Measurements from ENCODE around the gene DBT. TPM values are rescaled to one million over a fixed set of nuclear protein-coding genes. Genes with fewer than 3 reads are reported as not detected.

The DBT gene
- total and polyA plus RNA-seq, 10 of the 15 experiments (the other 5 are each of a cell fraction or from before 2014, with no cell fraction given): 2.1 to 15.9 (median 6.9) TPM

DNA sequence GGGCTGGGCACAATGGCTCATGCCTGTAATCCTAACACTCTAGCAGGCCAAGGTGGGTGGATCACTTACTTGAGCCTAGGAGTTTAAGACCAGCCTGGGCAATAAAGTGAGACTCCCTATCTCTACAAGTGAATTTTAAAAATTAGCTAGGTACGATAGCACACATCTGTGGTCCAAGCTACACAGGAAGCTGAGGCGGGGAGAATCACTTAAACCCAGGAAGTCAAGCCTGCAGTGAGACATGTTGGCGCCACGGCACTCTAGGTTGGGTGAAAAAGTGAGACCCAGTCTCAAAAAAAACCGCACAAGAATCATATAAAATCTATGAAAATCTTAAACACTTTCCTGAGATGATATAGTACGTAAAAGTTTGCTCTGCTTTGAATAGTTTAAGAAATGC is 30.2 kb downstream of the DBT start:
- intact Hi-C loops (cut with micrococcal nuclease; ENCODE audit: unreplicated experiment) (no loop called here), in situ Hi-C loops (cut with MboI) (no loop called here)
- no peak overlapping the region for H3K4me3 ChIP-seq
- SMC1A ChIA-PET (ENCODE audit: uncharacterized antibody, unreplicated experiment): no interaction called here
- no peaks in the 10 kb centered on the region for H3K79me2 ChIP-seq (ENCODE audit: control insufficient read depth, insufficient read depth, low read length)
- no peaks in the 10 kb centered on the region for H3K9me3 ChIP-seq (replicated peaks; ENCODE audit: control insufficient read depth, insufficient read depth, low read length)
- DNase-seq (ENCODE audit: low read depth, low spot score) (no peak), ATAC-seq (no peak), FAIRE-seq (no peak)
- H2AFZ ChIP-seq (ENCODE audit: control insufficient read depth, low read depth, low read length): no peak overlapping the region
- H3K4me2 ChIP-seq (ENCODE audit: control insufficient read depth, insufficient read depth): no peak overlapping the region
- POLR2A ChIA-PET: no interaction called here
- CTCF ChIA-PET: no interaction called here
- no peak for TF ChIP-seq NFIC (IDR thresholded peaks at IDR 0.05; ENCODE audit: low read depth, low read length)
- TF ChIP-seq EP300 (IDR thresholded peaks at IDR 0.05; ENCODE audit: borderline replicate concordance in 1 of 2, control insufficient read depth in 1 of 2, low read depth in 2 of 2, low read length in 2 of 2): no peak
- no peaks in the 10 kb centered on the region; a peak in 1 of 4 replicates for H3K36me3 ChIP-seq (ENCODE audit: control insufficient read depth in 2 of 2, insufficient read depth in 2 of 2, low read length in 1 of 2)
- H3K9ac ChIP-seq (ENCODE audit: control insufficient read depth, insufficient read depth, low read length): no peak overlapping the region
- H3K27me3 ChIP-seq (replicated peaks in 1 of 2; ENCODE audit: control insufficient read depth in 2 of 2, insufficient read depth in 2 of 2, low read length in 1 of 2): no peaks in the 10 kb centered on the region
- RAD21 ChIA-PET (ENCODE audit: unreplicated experiment): no interaction called here
- no peaks in the 10 kb centered on the region for H3K4me1 ChIP-seq (ENCODE audit: control insufficient read depth, insufficient read depth, low read length)
- BruUV-seq (replicated peaks): no TSS peak
- WGBS (ENCODE audit: insufficient coverage, insufficient replicate concordance, low lambda C conversion rate, missing lambda C conversion rate): 79% methylated on average over 6 of the region's 6 CpGs
- H3K27ac ChIP-seq (ENCODE audit: control insufficient read depth, insufficient read depth): no peak overlapping the region
- no peaks in the 10 kb centered on the region for H4K20me1 ChIP-seq (ENCODE audit: control insufficient read depth, insufficient read depth)

DNA sequence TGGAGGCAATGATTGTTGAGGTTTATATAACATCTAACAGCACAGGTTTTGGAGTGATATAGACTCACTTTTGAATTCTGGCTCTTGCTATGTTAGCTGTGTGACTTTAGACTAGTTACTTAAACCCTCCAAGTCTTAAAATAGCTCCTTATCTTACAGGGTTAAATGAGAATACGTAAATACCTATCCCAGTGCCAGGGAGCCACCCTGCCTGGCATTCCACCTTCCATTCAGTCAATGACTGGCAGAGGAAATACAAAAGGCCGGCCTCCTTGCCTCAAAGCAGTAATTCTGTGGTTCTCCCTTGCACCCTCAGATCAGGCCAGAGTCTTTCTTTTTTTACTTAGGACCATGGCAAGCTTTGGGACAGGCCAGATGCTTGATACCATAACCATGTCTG is 31.8 kb downstream of the DBT start:
- intact Hi-C loops (cut with micrococcal nuclease; ENCODE audit: unreplicated experiment): loop anchor here (1.0 kb wide), 1 partner anchor 10 kb away; no protein-coding TSS in a partner anchor
- Histone ChIP-seq H3K4me3 (no peak overlapping the region), H4K20me1 (ENCODE audit: control insufficient read depth, insufficient read depth) (no peaks in the 10 kb centered on the region), H3K4me2 (ENCODE audit: control insufficient read depth, insufficient read depth) (no peak overlapping the region), H3K4me1 (ENCODE audit: control insufficient read depth, insufficient read depth, low read length) (no peaks in the 10 kb centered on the region), H3K9me3 (replicated peaks; ENCODE audit: control insufficient read depth, insufficient read depth, low read length) (no peaks in the 10 kb centered on the region), H3K9ac (ENCODE audit: control insufficient read depth, insufficient read depth, low read length) (no peak overlapping the region), H3K27me3 (replicated peaks in 1 of 2; ENCODE audit: control insufficient read depth in 2 of 2, insufficient read depth in 2 of 2, low read length in 1 of 2) (no peaks in the 10 kb centered on the region), H3K36me3 (ENCODE audit: control insufficient read depth in 2 of 2, insufficient read depth in 2 of 2, low read length in 1 of 2) (peaks cover 0 to 4% of the 10 kb centered on the region in 2 experiments; a peak in 1 of 4 replicates), H2AFZ (ENCODE audit: control insufficient read depth, low read depth, low read length) (no peak overlapping the region), H3K79me2 (ENCODE audit: control insufficient read depth, insufficient read depth, low read length) (no peaks in the 10 kb centered on the region), H3K27ac (ENCODE audit: control insufficient read depth, insufficient read depth) (no peak overlapping the region)
- ChIA-PET CTCF (interaction anchor here (1.3 kb wide), 1 partner anchor 16 kb away, joined by 3 read pairs; no protein-coding TSS in a partner anchor), SMC1A (ENCODE audit: uncharacterized antibody, unreplicated experiment) (no interaction called here), POLR2A (no interaction called here), RAD21 (ENCODE audit: unreplicated experiment) (no interaction called here)
- DNase-seq (ENCODE audit: low read depth, low spot score) (no peak), FAIRE-seq (no peak), ATAC-seq (no peak)
- BruUV-seq (replicated peaks): no TSS peak
- in situ Hi-C loops (cut with MboI): no loop called here
- 96% methylated on average over 2 of the region's 2 CpGs for WGBS (ENCODE audit: insufficient coverage, insufficient replicate concordance, low lambda C conversion rate, missing lambda C conversion rate)
- TF ChIP-seq SRF (IDR thresholded peaks at IDR 0.05; ENCODE audit: low read depth in 2 of 2, low read length in 2 of 2): no peak
- no peak for TF ChIP-seq TCF12 (IDR thresholded peaks at IDR 0.05; ENCODE audit: low read depth, low read length)
- TF ChIP-seq WRNIP1 (IDR thresholded peaks at IDR 0.05; ENCODE audit: borderline replicate concordance, low read depth, low read length): no peak
- TF ChIP-seq BMI1 (IDR thresholded peaks at IDR 0.05; ENCODE audit: borderline replicate concordance): no peak
- TF ChIP-seq, protein P1, sequence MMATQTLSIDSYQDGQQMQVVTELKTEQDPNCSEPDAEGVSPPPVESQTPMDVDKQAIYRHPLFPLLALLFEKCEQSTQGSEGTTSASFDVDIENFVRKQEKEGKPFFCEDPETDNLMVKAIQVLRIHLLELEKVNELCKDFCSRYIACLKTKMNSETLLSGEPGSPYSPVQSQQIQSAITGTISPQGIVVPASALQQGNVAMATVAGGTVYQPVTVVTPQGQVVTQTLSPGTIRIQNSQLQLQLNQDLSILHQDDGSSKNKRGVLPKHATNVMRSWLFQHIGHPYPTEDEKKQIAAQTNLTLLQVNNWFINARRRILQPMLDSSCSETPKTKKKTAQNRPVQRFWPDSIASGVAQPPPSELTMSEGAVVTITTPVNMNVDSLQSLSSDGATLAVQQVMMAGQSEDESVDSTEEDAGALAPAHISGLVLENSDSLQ (IDR thresholded peaks at IDR 0.05): no peak
- no peak for TF ChIP-seq POLR2A (IDR thresholded peaks at IDR 0.05; ENCODE audit: low read depth, low read length)
- TF ChIP-seq, protein P2, sequence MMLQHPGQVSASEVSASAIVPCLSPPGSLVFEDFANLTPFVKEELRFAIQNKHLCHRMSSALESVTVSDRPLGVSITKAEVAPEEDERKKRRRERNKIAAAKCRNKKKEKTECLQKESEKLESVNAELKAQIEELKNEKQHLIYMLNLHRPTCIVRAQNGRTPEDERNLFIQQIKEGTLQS (IDR thresholded peaks at IDR 0.05; ENCODE audit: borderline replicate concordance, extremely low read depth, low read depth, low read length): no peak
- TF ChIP-seq, protein P3, sequence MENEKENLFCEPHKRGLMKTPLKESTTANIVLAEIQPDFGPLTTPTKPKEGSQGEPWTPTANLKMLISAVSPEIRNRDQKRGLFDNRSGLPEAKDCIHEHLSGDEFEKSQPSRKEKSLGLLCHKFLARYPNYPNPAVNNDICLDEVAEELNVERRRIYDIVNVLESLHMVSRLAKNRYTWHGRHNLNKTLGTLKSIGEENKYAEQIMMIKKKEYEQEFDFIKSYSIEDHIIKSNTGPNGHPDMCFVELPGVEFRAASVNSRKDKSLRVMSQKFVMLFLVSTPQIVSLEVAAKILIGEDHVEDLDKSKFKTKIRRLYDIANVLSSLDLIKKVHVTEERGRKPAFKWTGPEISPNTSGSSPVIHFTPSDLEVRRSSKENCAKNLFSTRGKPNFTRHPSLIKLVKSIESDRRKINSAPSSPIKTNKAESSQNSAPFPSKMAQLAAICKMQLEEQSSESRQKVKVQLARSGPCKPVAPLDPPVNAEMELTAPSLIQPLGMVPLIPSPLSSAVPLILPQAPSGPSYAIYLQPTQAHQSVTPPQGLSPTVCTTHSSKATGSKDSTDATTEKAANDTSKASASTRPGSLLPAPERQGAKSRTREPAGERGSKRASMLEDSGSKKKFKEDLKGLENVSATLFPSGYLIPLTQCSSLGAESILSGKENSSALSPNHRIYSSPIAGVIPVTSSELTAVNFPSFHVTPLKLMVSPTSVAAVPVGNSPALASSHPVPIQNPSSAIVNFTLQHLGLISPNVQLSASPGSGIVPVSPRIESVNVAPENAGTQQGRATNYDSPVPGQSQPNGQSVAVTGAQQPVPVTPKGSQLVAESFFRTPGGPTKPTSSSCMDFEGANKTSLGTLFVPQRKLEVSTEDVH (IDR thresholded peaks at IDR 0.05; ENCODE audit: low read depth, partially characterized antibody): no peak
- TF ChIP-seq, protein P4, sequence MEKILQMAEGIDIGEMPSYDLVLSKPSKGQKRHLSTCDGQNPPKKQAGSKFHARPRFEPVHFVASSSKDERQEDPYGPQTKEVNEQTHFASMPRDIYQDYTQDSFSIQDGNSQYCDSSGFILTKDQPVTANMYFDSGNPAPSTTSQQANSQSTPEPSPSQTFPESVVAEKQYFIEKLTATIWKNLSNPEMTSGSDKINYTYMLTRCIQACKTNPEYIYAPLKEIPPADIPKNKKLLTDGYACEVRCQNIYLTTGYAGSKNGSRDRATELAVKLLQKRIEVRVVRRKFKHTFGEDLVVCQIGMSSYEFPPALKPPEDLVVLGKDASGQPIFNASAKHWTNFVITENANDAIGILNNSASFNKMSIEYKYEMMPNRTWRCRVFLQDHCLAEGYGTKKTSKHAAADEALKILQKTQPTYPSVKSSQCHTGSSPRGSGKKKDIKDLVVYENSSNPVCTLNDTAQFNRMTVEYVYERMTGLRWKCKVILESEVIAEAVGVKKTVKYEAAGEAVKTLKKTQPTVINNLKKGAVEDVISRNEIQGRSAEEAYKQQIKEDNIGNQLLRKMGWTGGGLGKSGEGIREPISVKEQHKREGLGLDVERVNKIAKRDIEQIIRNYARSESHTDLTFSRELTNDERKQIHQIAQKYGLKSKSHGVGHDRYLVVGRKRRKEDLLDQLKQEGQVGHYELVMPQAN (conservative IDR thresholded peaks at IDR 0.05): no peak
- TF ChIP-seq SIN3A (IDR thresholded peaks at IDR 0.05; ENCODE audit: low read depth, low read length): no peak
